H1 (cell line): ENCODE results near the gene KCNJ5. TPM values are rescaled to one million over a fixed set of nuclear protein-coding genes. Genes with fewer than 3 reads are reported as not detected.

Source experiments
- polyA plus RNA-seq, 7 experiments: library from polyadenylated mRNA; depleted of rRNA in 3 of 7; stranded (reverse) in 5 of 7; unstranded in 2 of 7; fragments of >200 nt in 5 of 7; fragments of 200-250 nt in 2 of 7; gene quantifications; 1 replicate in 5 of 7; 2 replicates in 1 of 7; 4 replicates in 1 of 7; pipeline versions ENCODE4 v1.2.1 to v1.2.3, GENCODE V29; 2011 to 2013; ENCODE audit warnings: missing spikeins in 2 of 7, mixed read lengths in 2 of 7
- total RNA-seq: library from RNA; stranded (reverse); fragmentation: NEBNext Ultra II Directional; extraction: Animal tissue kit (Norgen Biotek cat#: 25700); gene quantifications from 2 replicates; pipeline ENCODE4 v1.2.1, GENCODE V29; 2021
- TF ChIP-seq, protein P1 (sequence below): IDR thresholded peaks from 2 replicates; pipeline ENCODE4 v1.6.1; 2012; ENCODE audit warnings: inconsistent platforms

KCNJ5 gene
- total and polyA plus RNA-seq, 2 of the 8 experiments (the other 6 are each of a cell fraction or from before 2014, with no cell fraction given) = 0.05 TPM; not detected in 1

GRCh38 chr11:128938156-128938885, 47.2 kb downstream of the KCNJ5 start (continued):
- TF ChIP-seq, protein P1, sequence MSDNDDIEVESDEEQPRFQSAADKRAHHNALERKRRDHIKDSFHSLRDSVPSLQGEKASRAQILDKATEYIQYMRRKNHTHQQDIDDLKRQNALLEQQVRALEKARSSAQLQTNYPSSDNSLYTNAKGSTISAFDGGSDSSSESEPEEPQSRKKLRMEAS = no peak
- TF ChIP-seq, all 59 proteins: peak for 0
